Gastroesophageal sphincter (tissue), 4 donors: ENCODE measurements around the gene TBC1D10B. TPM values are rescaled to one million over a fixed set of nuclear protein-coding genes. Genes with fewer than 3 reads are reported as not detected.
"Not testable (repeated sequence)": the region's sequence is repeated elsewhere in the genome, so short reads cannot be mapped to it uniquely, and the experiment has no call there.

ENCODE experiments used
- ATAC-seq: fragments of 150-250 bp; one replicate; pipeline ENCODE4 v1.9.1; 2016; ENCODE audit warnings: mild to moderate bottlenecking, moderate library complexity
- H3K27ac ChIP-seq, 4 donors: fragments of 200-600 bp; sonication (generic) in 3 of 4; 1 replicate in 3 of 4; 2 replicates in 1 of 4; pipeline ENCODE4 v1.5.1; 2016 to 2019
- H3K27me3 ChIP-seq: fragments of 200-600 bp; sonication (generic); one replicate; pipeline ENCODE4 v1.5.1; 2019
- H3K36me3 ChIP-seq, 2 donors: fragments of 200-600 bp; sonication (generic); one replicate each; pipeline ENCODE4 v1.5.1; 2019; ENCODE audit warnings: control low read depth in 1 of 2
- H3K4me1 ChIP-seq, 3 donors: fragments of 200-600 bp; sonication (generic); 1 replicate in 2 of 3; 2 replicates in 1 of 3; pipeline ENCODE4 v1.5.1; 2016 to 2019; ENCODE audit warnings: control low read depth in 2 of 3
- H3K4me3 ChIP-seq, 2 donors: fragments of 200-600 bp; sonication (generic); one replicate each; pipeline ENCODE4 v1.5.1; 2019; ENCODE audit warnings: mild to moderate bottlenecking in 1 of 2, moderate library complexity in 1 of 2
- H3K9me3 ChIP-seq, 3 donors: fragments of 200-600 bp; sonication (generic); one replicate each; pipeline ENCODE4 v1.5.1; 2017 to 2019; ENCODE audit warnings: control low read depth in 2 of 3
- EP300 ChIP-seq: sonication (generic); formaldehyde crosslinking; IDR thresholded peaks from one replicate; pipeline ENCODE4 v1.6.1; 2017; ENCODE audit warnings: antibody characterized with exemption, mild to moderate bottlenecking
- POLR2A ChIP-seq, 2 donors: fragments of 450-650 bp; IDR thresholded peaks; one replicate each; pipeline ENCODE4 v1.6.1; 2017; ENCODE audit warnings: antibody characterized with exemption in 2 of 2, mild to moderate bottlenecking in 2 of 2, moderate library complexity in 1 of 2
- POLR2AphosphoS5 ChIP-seq: sonication (generic); formaldehyde crosslinking; IDR thresholded peaks from one replicate; pipeline ENCODE4 v1.6.1; 2017; ENCODE audit warnings: antibody characterized with exemption
- WGBS, 2 donors: methylation state at CpG; one replicate each; pipeline ENCODE4 v1.1.5; 2018; ENCODE audit warnings: low coverage in 1 of 2; 5-methylcytosine and 5-hydroxymethylcytosine counted together
- total RNA-seq, 4 donors: library from RNA; depleted of rRNA; stranded (reverse); fragments of >200 nt; gene quantifications; one replicate each; pipeline ENCODE4 v1.1.0, GENCODE V29; 2016
- TF ChIP-seq, protein P1 (sequence below), 4 experiments: fragments of 200-600 bp in 2 of 4; fragments of 450-650 bp in 2 of 4; sonication (generic) in 1 of 4; IDR thresholded peaks; one replicate each; pipeline ENCODE4 v1.5.1; 2017 to 2019; ENCODE audit warnings: antibody characterized with exemption in 4 of 4, mild to moderate bottlenecking in 2 of 4, moderate library complexity in 2 of 4

Gene TBC1D10B
- total RNA-seq, 4 donors from 2014 or later: 17.1 to 40.9 (median 20.4) TPM

DNA sequence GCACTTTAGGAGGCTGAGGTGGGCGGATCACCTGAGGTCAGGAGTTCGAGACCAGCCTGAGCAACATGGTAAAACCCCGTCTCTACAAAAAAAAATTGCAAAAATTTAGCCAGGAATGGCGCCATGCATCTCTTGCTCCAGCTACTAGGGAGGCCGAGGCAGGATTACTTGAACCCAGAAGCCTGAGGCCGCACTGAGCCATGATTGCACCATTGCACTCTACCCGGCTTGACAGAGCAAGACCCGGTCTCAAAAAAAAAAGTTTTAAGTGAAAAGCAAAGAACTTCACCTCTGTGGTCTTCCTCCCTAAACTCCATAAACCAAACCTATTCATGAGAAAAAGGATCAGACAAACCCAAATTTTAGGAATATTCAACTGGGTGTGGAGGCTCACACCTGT lies 22.2 kb downstream of the TBC1D10B start:
- peaks cover 0 to 39% of the 10 kb centered on the region in 2 donors for H3K36me3 ChIP-seq
- WGBS, 2 donors: 92 to 97% methylated on average over 2 to 6 of the region's 8 CpGs
- no peak for ATAC-seq
- peaks cover 3 to 21% (median 17%) of the 10 kb centered on the region in 3 donors for H3K4me1 ChIP-seq
- no peak overlapping the region for H3K27ac ChIP-seq
- H3K4me3 ChIP-seq: no peak overlapping the region
- TF ChIP-seq EP300 (no peak), POLR2AphosphoS5 (no peak), POLR2A (IDR thresholded peaks at IDR 0.05) (no peak)
- TF ChIP-seq, protein P1, sequence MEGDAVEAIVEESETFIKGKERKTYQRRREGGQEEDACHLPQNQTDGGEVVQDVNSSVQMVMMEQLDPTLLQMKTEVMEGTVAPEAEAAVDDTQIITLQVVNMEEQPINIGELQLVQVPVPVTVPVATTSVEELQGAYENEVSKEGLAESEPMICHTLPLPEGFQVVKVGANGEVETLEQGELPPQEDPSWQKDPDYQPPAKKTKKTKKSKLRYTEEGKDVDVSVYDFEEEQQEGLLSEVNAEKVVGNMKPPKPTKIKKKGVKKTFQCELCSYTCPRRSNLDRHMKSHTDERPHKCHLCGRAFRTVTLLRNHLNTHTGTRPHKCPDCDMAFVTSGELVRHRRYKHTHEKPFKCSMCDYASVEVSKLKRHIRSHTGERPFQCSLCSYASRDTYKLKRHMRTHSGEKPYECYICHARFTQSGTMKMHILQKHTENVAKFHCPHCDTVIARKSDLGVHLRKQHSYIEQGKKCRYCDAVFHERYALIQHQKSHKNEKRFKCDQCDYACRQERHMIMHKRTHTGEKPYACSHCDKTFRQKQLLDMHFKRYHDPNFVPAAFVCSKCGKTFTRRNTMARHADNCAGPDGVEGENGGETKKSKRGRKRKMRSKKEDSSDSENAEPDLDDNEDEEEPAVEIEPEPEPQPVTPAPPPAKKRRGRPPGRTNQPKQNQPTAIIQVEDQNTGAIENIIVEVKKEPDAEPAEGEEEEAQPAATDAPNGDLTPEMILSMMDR (IDR thresholded peaks at IDR 0.05): no peak
- H3K27me3 ChIP-seq: no peaks in the 10 kb centered on the region
- H3K9me3 ChIP-seq: no peaks in the 10 kb centered on the region

DNA sequence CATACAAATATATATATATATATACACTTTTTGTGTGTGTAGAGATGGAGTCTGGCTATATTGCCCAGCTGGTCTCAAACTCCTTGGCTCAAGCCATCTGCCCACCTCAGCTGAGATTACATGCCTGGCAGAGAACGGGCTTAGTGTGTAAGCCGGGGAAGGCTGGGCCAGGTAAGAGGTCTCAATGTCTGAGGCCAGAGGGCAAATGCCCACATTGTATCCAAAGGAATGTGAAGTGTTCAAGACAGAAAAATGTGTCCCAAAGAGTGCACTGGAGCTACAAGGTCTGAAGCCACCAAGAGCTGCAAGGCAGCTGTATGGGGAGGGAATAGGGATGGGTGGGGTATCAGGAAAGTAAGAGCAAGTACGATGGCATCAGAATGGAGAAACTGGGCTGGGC lies 24.0 kb downstream of the TBC1D10B start:
- Histone ChIP-seq H3K27ac (no peak overlapping the region), H3K4me3 (no peak overlapping the region), H3K36me3 (peaks cover 0 to 21% of the 10 kb centered on the region in 2 donors), H3K9me3 (no peaks in the 10 kb centered on the region), H3K4me1 (peaks cover 0 to 3% (median 0%) of the 10 kb centered on the region in 3 donors), H3K27me3 (no peaks in the 10 kb centered on the region)
- 83 to 95% methylated on average over 1 to 2 of the region's 3 CpGs for WGBS, 2 donors
- ATAC-seq: no peak
- TF ChIP-seq EP300 (no peak), POLR2A (IDR thresholded peaks at IDR 0.05) (no peak), POLR2AphosphoS5 (no peak)
- TF ChIP-seq, protein P1 (IDR thresholded peaks at IDR 0.05): no peak

DNA sequence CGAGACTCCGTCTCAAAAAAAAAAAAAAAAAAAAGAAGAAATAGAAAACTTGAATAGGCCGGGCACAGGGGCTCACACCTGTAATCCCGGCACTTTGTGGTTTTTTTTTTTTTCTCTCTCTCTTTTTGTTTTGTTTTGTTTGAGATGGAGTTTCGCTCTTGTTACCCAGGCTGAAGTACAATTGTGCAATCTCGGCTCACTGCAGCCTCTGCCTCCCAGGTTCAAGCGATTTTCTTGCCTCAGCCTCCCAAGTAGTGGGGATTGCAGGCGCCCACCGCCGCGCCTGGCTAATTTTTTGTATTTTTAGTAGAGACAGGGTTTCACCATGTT lies 26.8 kb downstream of the TBC1D10B start:
- not testable (repeated sequence) for H3K36me3 ChIP-seq, H3K4me1 ChIP-seq, H3K4me3 ChIP-seq, H3K9me3 ChIP-seq, ATAC-seq, H3K27me3 ChIP-seq, H3K27ac ChIP-seq
- 90 to 96% methylated on average over 4 to 8 of the region's 11 CpGs for WGBS, 2 donors

DNA sequence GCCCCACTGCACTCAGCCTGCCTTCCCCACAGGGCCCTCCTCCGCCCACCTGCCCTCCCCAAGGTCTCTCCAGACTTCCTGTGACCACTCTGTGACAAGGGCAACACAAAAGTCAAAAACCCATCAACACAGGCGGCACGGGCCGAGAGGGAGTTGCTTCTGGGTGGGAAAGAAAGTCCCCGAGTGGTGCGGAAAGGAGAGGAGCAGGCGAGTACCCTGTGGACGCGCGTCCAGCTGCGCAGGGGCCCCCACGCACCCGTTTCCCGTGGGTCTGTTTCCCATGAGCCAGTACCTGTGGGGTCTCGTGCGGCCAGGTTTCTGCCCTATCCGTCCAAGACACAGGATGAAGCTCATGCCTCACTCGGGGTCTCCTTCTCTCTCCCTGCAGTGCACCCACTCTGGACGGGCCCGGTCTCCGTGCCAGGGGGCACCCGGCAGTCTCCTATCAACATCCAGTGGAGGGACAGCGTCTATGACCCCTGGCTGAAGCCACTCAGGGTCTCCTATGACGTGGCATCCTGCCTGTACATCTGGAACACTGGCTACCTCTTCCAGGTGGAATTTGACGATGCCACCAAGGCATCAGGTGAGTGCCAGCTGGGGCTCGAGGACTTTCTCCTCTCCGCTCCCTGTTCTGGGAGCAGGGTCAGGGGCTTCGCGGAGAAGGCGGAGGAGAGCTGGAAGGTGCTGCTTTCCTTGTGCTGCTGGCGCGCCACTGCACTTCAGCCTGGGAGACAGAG lies 27.4 kb downstream of the TBC1D10B start:
- no peak for ATAC-seq
- no peak overlapping the region for H3K4me3 ChIP-seq
- H3K27me3 ChIP-seq: no peaks in the 10 kb centered on the region
- WGBS, 2 donors: 87 to 100% methylated on average over 2 to 21 of the region's 32 CpGs
- no peaks in the 10 kb centered on the region for H3K36me3 ChIP-seq
- TF ChIP-seq POLR2AphosphoS5 (no peak), EP300 (no peak), POLR2A (IDR thresholded peaks at IDR 0.05) (no peak)
- TF ChIP-seq, protein P1 (IDR thresholded peaks at IDR 0.05): no peak
- H3K9me3 ChIP-seq: no peaks in the 10 kb centered on the region
- H3K27ac ChIP-seq: no peak overlapping the region
- H3K4me1 ChIP-seq: no peaks in the 10 kb centered on the region

DNA sequence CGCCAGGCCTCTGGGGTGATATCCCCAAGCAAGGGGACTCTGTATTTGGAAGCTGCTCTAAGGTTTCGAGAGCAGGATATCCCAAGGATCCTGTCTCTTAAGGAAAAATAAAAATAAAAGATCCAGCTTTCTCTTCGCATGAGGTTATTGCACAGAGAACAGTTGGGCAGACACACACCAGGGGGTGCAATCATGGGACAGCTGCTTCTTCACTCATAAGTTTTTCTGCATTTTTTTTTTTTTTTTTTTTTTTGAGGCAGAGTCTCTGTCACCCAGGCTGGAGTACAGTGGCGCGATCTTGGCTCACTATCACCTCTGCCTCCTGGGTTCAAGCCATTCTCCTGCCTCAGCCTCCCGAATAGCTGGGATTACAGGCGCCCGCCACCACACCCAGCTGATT lies 28.3 kb downstream of the TBC1D10B start:
- H3K4me3 ChIP-seq, H3K27me3 ChIP-seq, H3K9me3 ChIP-seq, H3K36me3 ChIP-seq, ATAC-seq, H3K27ac ChIP-seq, H3K4me1 ChIP-seq: not testable (repeated sequence)
- WGBS, 2 donors: 75 to 100% methylated on average over 3 to 4 of the region's 8 CpGs

DNA sequence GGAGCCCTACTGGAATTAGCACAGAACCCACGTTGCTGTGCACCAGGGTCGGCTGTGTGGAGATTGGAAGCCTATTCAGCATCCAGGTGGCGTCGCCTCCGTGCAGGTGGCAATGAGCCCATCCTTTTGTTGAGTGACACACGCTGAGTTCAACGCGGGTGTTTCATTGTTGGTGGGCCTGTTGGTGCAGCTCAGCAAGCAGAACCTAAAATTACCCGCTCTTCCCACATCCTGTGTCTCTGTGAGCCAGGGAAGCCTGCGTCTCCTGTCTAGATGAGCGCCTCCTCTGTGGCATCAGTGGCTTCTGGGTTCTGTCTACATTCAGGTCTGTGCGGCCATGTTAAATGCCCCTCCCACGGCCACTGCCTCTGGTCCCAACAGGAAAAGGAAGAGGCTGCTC lies 29.7 kb downstream of the TBC1D10B start:
- H3K27me3 ChIP-seq: no peaks in the 10 kb centered on the region
- ATAC-seq: no peak
- peaks cover 0 to 6% (median 5%) of the 10 kb centered on the region in 3 donors for H3K4me1 ChIP-seq
- H3K9me3 ChIP-seq: no peaks in the 10 kb centered on the region
- WGBS, 2 donors: 81 to 82% methylated on average over 4 to 5 of the region's 13 CpGs
- TF ChIP-seq POLR2AphosphoS5: no peak
- TF ChIP-seq, protein P1 (IDR thresholded peaks at IDR 0.05): no peak
- no peak for TF ChIP-seq EP300
- no peak for TF ChIP-seq POLR2A (IDR thresholded peaks at IDR 0.05)
- no peak overlapping the region for H3K4me3 ChIP-seq
- H3K27ac ChIP-seq: no peak overlapping the region
- H3K36me3 ChIP-seq: no peaks in the 10 kb centered on the region

DNA sequence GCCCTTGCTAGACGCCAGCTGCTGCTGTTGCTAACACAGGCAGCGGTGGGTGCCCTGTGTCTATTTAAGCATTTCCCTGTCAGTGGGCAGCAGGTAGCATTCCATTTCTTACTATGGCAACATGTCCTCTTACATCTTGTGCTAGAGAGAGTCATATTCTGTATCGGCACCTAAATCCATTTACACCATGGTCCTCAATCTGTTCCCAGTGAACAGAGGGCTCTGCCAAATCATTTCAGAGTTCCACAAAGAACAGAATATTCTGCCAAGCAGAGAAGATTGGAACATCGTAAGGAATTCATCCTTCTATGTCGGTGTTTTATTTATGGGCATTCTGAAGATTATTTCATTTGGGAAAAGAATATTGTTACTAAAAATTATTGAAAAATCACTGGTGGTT lies 31.6 kb downstream of the TBC1D10B start:
- 69 to 72% methylated on average over 3 of the region's 5 CpGs for WGBS, 2 donors
- not testable (repeated sequence) for H3K27ac ChIP-seq, H3K9me3 ChIP-seq, H3K27me3 ChIP-seq, ATAC-seq, H3K36me3 ChIP-seq, H3K4me3 ChIP-seq, H3K4me1 ChIP-seq

DNA sequence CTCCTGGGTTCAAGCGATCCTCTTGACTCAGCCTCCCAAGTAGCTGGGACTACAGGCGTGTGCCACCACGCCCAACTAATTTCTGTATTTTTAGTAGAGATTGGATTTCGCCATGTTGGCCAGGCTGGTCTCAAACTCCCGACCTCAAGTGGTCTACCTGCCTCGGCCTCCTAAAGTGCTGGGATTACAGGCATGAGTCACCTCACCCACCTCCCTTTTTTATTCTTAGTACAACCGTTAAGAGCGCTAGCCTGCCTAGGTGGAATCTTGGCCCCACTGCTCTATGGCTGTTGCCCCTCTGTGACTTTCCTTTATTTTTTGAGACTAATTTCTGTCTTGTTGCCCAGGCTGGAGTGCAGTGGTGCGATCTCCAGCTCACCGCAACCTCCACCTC lies 32.3 kb downstream of the TBC1D10B start:
- not testable (repeated sequence) for H3K9me3 ChIP-seq, H3K27ac ChIP-seq, H3K4me1 ChIP-seq, ATAC-seq, H3K4me3 ChIP-seq, H3K27me3 ChIP-seq, H3K36me3 ChIP-seq
- WGBS, 2 donors: 90 to 92% methylated on average over 8 to 9 of the region's 10 CpGs
